GM10248 (cell line): ENCODE results near the gene ME1.

ENCODE experiments used
- CTCF ChIA-PET: fragments of 300-600 bp; sonication (Branson Sonifier 250); formaldehyde crosslinking; extraction: SDS; loops from one replicate; lab custom pipeline; 2021; ENCODE audit warnings: antibody characterized with exemption; lab: Yijun Ruan, JAX
- POLR2A ChIA-PET: fragments of 350-650 bp; sonication (Branson Sonifier 250); formaldehyde crosslinking; extraction: SDS; loops from one replicate; lab custom pipeline; 2020; ENCODE audit warnings: antibody characterized with exemption; lab: Yijun Ruan, JAX
- DNase-seq: peaks from one replicate; pipeline ENCODE4 v3.0.0; 2012; ENCODE audit errors: extremely low spot score
- TF ChIP-seq, protein P1 (sequence below): IDR thresholded peaks from 2 replicates; pipeline ENCODE4 v1.5.1; 2012; ENCODE audit warnings: mild to moderate bottlenecking, low read depth; ENCODE audit errors: extremely low read depth, missing control alignments, control extremely low read depth

Gene ME1

DNA sequence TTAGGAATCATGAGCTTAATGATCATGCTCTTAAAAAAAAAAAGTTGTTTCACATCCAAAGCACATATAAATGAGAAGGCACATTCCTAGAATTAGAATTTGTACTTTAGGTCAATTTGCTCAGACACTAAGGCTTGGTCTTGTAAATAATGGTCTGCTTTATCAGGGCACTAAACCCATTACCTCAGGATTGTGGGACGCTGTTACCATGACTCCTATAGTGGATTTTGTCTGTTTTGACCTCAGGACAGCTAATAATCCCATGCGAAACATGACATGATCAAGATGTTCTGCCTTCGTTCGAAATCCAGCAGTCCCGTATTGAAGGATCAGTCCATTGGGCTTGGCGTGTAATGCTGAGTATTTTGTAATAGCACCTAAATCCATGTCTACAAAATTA lies 240.2 kb downstream of the ME1 start:
- ChIA-PET CTCF (interaction anchor here (1.2 to 15.6 kb wide), 3 partner anchors 19 to 124 kb away, joined by 3 to 114 read pairs (median 9); partner anchors contain the start of genes DOP1A and UBE3D), POLR2A (interaction anchor here (0.7 kb wide), 1 partner anchor 316 kb away, joined by 3 read pairs; no protein-coding TSS in a partner anchor)
- TF ChIP-seq, protein P1, sequence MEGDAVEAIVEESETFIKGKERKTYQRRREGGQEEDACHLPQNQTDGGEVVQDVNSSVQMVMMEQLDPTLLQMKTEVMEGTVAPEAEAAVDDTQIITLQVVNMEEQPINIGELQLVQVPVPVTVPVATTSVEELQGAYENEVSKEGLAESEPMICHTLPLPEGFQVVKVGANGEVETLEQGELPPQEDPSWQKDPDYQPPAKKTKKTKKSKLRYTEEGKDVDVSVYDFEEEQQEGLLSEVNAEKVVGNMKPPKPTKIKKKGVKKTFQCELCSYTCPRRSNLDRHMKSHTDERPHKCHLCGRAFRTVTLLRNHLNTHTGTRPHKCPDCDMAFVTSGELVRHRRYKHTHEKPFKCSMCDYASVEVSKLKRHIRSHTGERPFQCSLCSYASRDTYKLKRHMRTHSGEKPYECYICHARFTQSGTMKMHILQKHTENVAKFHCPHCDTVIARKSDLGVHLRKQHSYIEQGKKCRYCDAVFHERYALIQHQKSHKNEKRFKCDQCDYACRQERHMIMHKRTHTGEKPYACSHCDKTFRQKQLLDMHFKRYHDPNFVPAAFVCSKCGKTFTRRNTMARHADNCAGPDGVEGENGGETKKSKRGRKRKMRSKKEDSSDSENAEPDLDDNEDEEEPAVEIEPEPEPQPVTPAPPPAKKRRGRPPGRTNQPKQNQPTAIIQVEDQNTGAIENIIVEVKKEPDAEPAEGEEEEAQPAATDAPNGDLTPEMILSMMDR: no peak
- DNase-seq: no peak

DNA sequence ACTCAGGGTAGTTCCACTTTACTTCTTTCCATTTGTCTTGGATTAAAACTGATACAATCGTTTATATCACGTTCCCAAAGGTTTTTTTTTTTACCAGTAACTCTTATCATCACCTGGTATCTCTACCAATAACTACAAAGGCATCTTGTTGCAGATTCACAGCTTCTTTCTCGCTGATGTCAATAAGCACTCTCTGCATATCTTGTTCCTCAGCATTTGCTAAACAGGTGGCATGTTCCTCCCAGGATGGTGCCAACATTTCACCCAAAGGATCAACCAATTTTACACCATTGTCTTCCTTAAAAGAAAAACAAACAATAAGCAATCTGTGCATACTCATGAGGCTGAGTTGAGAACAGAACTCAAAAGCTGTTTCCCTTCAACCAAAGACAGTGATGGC lies 242.3 kb downstream of the ME1 start:
- ChIA-PET POLR2A (no interaction called here), CTCF (interaction anchor here (1.2 to 15.6 kb wide), 4 partner anchors 9 to 122 kb away, joined by 4 to 114 read pairs (median 4); partner anchors contain the start of genes DOP1A and UBE3D)
- no peak for DNase-seq
- TF ChIP-seq, protein P1: no peak

DNA sequence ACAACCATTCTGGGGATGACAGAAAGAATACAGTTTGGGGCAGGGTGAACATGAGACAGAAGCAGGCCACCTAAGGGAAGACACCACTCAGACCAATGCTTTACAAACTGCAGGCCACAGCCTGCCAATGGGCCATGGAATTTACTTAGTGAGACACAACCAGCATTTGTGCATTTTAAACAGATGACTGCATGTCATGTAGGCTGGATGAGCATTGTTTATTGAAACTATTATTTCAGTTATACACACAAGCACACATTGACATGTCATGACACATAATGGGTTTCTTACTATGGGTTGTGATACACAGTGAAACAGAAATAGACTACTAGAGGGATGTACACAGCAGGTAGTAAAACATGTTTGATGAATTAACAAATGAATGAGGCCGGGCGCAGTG lies 245.8 kb downstream of the ME1 start:
- DNase-seq: no peak
- TF ChIP-seq, protein P1: no peak
- ChIA-PET POLR2A (interaction anchor here (0.8 kb wide), 1 partner anchor 19 kb away, joined by 3 read pairs; no protein-coding TSS in a partner anchor), CTCF (interaction anchor here (1.0 to 2.5 kb wide), 2 partner anchors 11 to 118 kb away, joined by 3 to 9 read pairs; partner anchors contain the start of gene DOP1A)

DNA sequence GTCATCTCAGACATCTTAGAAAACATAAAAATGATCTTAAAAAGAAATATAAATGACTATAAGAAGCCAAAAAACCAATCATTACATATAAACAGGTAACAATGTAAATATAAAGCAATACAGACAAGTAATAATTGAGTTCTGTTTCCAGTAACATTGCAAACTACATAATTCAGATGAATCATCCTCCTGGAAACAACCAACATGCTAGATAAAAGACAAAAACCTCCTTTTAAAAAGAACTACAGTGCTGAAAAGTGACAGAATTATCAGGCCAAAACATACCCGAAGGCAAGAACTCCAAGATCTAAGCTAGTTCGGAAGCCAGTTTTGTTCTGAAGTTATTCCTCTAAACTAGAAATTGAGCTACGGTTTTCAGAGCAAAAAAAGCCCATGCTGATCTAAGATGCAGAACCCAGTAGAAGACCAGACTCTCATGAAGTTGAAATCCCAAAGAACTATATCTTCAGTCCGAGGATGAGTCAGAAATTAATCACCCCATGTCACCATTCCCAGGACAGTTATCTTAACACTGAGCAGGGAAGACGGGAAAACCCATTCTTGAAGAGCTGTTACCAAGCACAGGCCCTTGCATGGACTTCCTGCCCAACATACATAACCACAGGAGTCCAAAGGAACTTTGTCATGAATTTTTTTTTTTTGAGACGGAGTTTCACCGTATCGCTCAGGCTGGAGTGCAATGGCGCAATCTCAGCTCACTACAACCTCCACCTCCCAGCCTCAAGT lies 247.6 kb downstream of the ME1 start:
- CTCF ChIA-PET: interaction anchor here (0.8 to 2.5 kb wide), 6 partner anchors 9 to 116 kb away, joined by 3 to 9 read pairs (median 4); partner anchors contain the start of gene DOP1A
- no peak for DNase-seq
- POLR2A ChIA-PET: no interaction called here
- TF ChIP-seq, protein P1: no peak

GRCh38 chr6:83182114-83182513 lies 248.7 kb downstream of the ME1 start:
- POLR2A ChIA-PET: no interaction called here
- CTCF ChIA-PET: interaction anchor here (1.3 kb wide), 1 partner anchor 115 kb away, joined by 3 read pairs; the partner anchor contains the start of gene DOP1A
- no peak for DNase-seq
- TF ChIP-seq, protein P1: no peak

GRCh38 chr6:83180426-83180950 lies 250.4 kb downstream of the ME1 start:
- TF ChIP-seq, protein P1: no peak
- CTCF ChIA-PET: no interaction called here
- DNase-seq: no peak
- POLR2A ChIA-PET: no interaction called here
